ENCODE measurements around the gene SYT12. TPM values are rescaled to one million over a fixed set of nuclear protein-coding genes. Genes with fewer than 3 reads are reported as not detected.

The SYT12 gene
- total RNA-seq, 2 experiments from 2014 or later: not detected

GRCh38 chr11:67025750-67026149, 2.8 kb downstream of the SYT12 start:
- CTCF ChIA-PET: no interaction called here
- POLR2A ChIA-PET: no interaction called here
- no peaks in the 10 kb centered on the region for H3K36me3 ChIP-seq (ENCODE audit: insufficient read depth, low read length)
- Mint-ChIP-seq H3K27ac (no peak overlapping the region), H3K9me3 (no peaks in the 10 kb centered on the region), H3K36me3 (ENCODE audit: low read depth) (no peaks in the 10 kb centered on the region), H3K4me3 (no peak overlapping the region), H3K4me1 (ENCODE audit: low read depth) (peaks cover 32% of the 10 kb centered on the region), H3K27me3 (peaks cover 68% of the 10 kb centered on the region)
- ATAC-seq (ENCODE audit: poor library complexity) (no peak), DNase-seq (no peak)
- intact Hi-C loops (cut with DNase I, micrococcal nuclease): no loop called here
- no peak overlapping the region for H3K27ac ChIP-seq (ENCODE audit: low read depth in 1 of 2, low read length in 2 of 2)
- no peak for TF ChIP-seq CTCF (IDR thresholded peaks at IDR 0.05)
- H3K9me3 ChIP-seq (ENCODE audit: control insufficient read depth in 1 of 2, insufficient read depth in 1 of 2, low read length in 2 of 2): peaks cover 0 to 15% of the 10 kb centered on the region in 2 experiments
- peaks cover 34% of the 10 kb centered on the region for H3K4me1 ChIP-seq (ENCODE audit: insufficient read depth, low read length)
- H3K4me3 ChIP-seq (ENCODE audit: low read length): no peak overlapping the region
- H3K27me3 ChIP-seq (ENCODE audit: control insufficient read depth in 1 of 2, insufficient read depth in 2 of 2, low read length in 2 of 2): peaks cover 34 to 35% of the 10 kb centered on the region in 2 experiments

GRCh38 chr11:67026941-67027340, 4.0 kb downstream of the SYT12 start:
- H3K27me3 Mint-ChIP-seq: peaks cover 70% of the 10 kb centered on the region
- Histone ChIP-seq H3K36me3 (ENCODE audit: insufficient read depth, low read length) (no peaks in the 10 kb centered on the region), H3K4me3 (ENCODE audit: low read length) (no peak overlapping the region), H3K4me1 (ENCODE audit: insufficient read depth, low read length) (peaks cover 36% of the 10 kb centered on the region), H3K9me3 (ENCODE audit: control insufficient read depth in 1 of 2, insufficient read depth in 1 of 2, low read length in 2 of 2) (peaks cover 0 to 16% of the 10 kb centered on the region in 2 experiments), H3K27me3 (ENCODE audit: control insufficient read depth in 1 of 2, insufficient read depth in 2 of 2, low read length in 2 of 2) (peaks cover 28 to 36% of the 10 kb centered on the region in 2 experiments), H3K27ac (ENCODE audit: low read depth in 1 of 2, low read length in 2 of 2) (no peak overlapping the region)
- intact Hi-C loops (cut with DNase I, micrococcal nuclease): no loop called here
- H3K9me3 Mint-ChIP-seq: no peaks in the 10 kb centered on the region
- no peak for TF ChIP-seq CTCF (IDR thresholded peaks at IDR 0.05)
- no peak overlapping the region for H3K27ac Mint-ChIP-seq
- ChIA-PET CTCF (no interaction called here), POLR2A (interaction anchor here (0.7 kb wide), 1 partner anchor 46 kb away, joined by 3 read pairs; no protein-coding TSS in a partner anchor)
- DNase-seq (no peak), ATAC-seq (ENCODE audit: poor library complexity) (no peak)
- no peaks in the 10 kb centered on the region for H3K36me3 Mint-ChIP-seq (ENCODE audit: low read depth)
- H3K4me1 Mint-ChIP-seq (ENCODE audit: low read depth): peaks cover 31% of the 10 kb centered on the region
- no peak overlapping the region for H3K4me3 Mint-ChIP-seq

GRCh38 chr11:67027483-67027930, 4.6 kb downstream of the SYT12 start:
- peaks cover 0 to 10% of the 10 kb centered on the region in 2 experiments for H3K9me3 ChIP-seq (ENCODE audit: control insufficient read depth in 1 of 2, insufficient read depth in 1 of 2, low read length in 2 of 2)
- CTCF ChIA-PET: no interaction called here
- no peak overlapping the region for H3K27ac Mint-ChIP-seq
- H3K27me3 ChIP-seq (ENCODE audit: control insufficient read depth in 1 of 2, insufficient read depth in 2 of 2, low read length in 2 of 2): peaks cover 22 to 30% of the 10 kb centered on the region in 2 experiments
- H3K4me1 ChIP-seq (ENCODE audit: insufficient read depth, low read length): peaks cover 30% of the 10 kb centered on the region
- DNase-seq (no peak), ATAC-seq (ENCODE audit: poor library complexity) (no peak)
- H3K4me3 Mint-ChIP-seq: no peak overlapping the region
- H3K4me3 ChIP-seq (ENCODE audit: low read length): no peak overlapping the region
- intact Hi-C loops (cut with DNase I, micrococcal nuclease): no loop called here
- H3K36me3 Mint-ChIP-seq (ENCODE audit: low read depth): no peaks in the 10 kb centered on the region
- no peak overlapping the region for H3K27ac ChIP-seq (ENCODE audit: low read depth in 1 of 2, low read length in 2 of 2)
- peaks cover 25% of the 10 kb centered on the region for H3K4me1 Mint-ChIP-seq (ENCODE audit: low read depth)
- H3K36me3 ChIP-seq (ENCODE audit: insufficient read depth, low read length): no peaks in the 10 kb centered on the region
- TF ChIP-seq CTCF (IDR thresholded peaks at IDR 0.05): no peak
- no peaks in the 10 kb centered on the region for H3K9me3 Mint-ChIP-seq
- peaks cover 67% of the 10 kb centered on the region for H3K27me3 Mint-ChIP-seq
- POLR2A ChIA-PET: interaction anchor here (0.7 kb wide), 1 partner anchor 47 kb away, joined by 3 read pairs; no protein-coding TSS in a partner anchor
